IPS-18c (cell line): ENCODE results near the gene HAND2.

Source experiments
- H3K4me3 ChIP-seq: 2 replicates; pipeline ENCODE4 v1.7.0; 2013; ENCODE audit warnings: low read depth, mild to moderate bottlenecking, low read length, moderate library complexity; ENCODE audit not compliant: insufficient read depth
- H3K9me3 ChIP-seq: one replicate; pipeline ENCODE4 v1.6.1; 2013; ENCODE audit warnings: mild to moderate bottlenecking, low read length, moderate library complexity; ENCODE audit not compliant: control insufficient read depth, insufficient read depth

Gene HAND2

DNA sequence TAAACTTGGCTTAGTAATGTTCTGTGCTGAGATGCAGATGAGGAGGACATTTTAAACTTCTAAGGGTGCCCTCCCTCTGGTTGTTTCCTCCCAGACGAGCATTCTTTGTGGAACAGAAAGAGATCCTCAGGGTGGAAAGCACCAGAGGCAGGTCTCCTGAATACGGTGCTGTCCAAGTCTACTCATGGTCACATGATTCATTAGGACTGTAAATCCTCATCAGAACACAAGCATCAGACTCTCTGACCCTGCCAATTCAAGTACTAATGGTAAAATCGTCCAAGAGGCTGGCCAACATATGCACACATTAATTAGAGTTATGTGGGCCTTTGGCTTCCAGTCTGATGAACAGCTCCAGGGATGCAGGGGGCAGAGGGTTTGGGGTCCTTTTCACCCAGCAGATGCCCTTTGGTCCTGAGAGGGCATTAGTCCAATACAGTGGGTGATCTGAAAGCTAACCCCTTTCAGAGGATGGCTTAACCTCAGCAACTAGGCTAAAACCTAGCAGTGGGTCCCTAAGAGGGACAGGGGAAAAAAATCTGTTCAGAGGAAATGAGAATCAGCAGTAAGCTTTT is 18.2 kb downstream of the HAND2 start:
- H3K9me3 ChIP-seq = no peaks in the 10 kb centered on the region
- no peak overlapping the region for H3K4me3 ChIP-seq

DNA sequence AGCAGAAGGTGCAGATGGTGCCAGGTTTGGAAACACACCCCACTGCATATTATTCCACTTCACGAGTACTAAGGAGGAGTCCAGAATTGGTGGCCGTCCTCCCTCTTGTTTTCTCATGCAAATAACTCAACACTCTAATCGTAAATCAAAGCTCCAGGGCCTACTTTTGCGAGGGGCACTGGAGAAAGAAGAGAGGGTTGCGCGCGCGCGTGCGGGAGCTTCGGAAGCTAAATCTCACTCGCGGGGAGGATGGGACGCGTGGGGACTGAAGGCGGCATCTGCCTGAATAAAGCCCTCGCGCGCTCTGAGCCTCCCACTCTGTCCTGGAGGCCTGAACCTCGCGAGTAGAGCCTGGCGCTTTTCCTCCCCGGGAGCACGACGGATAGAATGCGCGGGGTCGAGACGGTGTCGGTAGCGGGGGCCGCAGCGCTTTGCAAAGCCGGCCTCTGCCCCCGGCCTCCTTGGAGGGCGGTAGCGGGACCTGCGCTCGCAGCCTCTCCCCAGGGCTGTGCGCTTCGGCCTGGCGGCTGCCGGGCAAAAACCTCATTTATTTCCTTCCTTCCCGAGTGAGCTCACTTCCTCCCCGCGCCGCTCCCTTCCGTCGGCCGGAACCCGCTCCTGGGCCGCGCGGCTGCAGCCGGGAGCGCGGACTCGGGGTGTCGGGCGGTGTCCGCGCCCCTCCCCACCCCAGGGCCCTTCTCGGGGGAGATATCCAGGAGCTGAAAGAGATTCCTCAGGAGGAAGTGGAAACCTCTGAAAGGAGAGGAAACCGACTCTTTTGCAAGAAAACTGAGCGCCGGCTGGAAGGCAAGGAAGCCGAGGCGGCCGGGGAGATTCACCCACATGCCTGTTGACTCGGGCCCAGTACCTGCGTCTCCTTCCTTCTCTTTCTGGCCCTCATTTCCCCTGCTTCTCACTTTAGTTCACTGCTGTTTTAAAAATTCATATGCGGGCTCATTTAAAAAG is 20.7 kb downstream of the HAND2 start:
- Histone ChIP-seq H3K4me3 (peak overlapping the region; percentile 38), H3K9me3 (peaks cover 4% of the 10 kb centered on the region)

DNA sequence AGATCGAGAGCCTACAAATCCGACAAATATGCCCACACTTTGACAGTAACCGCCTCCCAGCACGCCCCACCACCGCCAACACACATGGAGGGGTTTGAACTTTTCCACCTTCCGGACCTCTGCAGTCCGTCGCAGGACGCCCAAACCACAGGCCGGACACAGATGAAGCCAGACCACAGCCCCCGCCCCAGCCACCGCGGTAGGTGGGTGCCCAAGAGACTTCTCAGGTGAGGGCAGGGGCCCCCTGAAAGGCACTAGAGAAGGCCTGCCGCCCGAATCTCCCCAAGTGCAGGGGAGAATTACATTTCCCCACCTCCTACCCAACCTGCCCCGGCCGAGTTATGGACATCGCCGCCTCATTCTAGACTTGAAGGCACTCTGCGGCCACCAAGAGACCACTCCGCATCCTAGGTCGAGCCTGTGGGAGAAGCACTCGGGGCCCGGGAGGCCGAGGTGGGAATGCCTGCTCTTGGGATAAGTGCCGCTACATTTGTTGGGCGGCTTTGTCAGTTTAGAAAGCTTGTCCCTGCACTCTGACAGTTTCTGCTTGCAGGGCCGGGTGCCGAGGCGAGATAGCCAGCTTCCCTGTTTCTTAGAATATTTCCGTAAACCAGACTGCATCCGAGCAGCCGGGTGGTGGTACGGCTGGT is 21.5 kb downstream of the HAND2 start:
- H3K9me3 ChIP-seq = peaks cover 4% of the 10 kb centered on the region
- no peak overlapping the region for H3K4me3 ChIP-seq

DNA sequence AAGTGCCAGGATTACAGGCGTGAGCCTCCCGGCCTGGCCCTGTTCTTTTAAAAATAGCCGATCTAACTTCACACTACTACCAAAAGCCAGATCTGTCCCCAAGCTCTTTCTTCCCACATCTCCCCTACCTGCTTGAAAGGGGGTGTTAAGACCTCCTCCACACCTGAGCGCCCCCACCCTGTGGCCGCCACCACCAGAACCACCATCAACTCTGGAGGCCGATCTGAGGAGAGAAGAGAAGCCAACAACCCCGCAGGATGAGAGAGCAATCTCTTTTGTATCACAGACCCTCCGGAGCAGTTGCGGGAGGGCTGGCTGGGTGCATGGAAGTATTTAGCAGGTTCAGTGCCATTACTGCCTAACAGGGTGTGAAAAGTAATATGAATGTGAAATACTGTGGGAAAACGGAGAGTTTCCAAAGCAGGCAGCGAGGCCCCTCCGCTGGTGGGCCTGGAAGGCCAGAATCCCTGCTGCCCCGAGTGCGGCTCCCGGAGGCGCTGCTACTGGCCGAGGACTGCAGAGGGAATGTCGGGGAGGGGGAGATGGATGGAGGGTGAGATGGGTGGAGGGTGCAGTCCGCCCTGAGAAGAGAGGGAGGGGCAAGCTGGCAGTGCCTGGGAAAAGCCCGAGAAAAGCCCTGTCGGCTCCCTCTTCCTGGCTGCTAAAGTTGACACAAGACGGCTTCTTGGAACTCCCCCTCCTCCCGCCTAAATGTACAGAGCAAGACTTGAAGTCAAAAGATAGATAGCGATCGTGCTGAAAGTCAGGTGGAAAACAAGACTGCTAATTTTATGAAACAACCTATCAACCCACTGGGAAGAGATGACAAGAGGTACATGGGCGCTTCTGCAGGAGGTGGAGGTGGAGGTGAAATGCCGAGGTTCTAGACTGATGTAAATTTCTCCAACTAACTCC is 22.3 kb downstream of the HAND2 start:
- no peak overlapping the region for H3K4me3 ChIP-seq
- peaks cover 4% of the 10 kb centered on the region for H3K9me3 ChIP-seq

DNA sequence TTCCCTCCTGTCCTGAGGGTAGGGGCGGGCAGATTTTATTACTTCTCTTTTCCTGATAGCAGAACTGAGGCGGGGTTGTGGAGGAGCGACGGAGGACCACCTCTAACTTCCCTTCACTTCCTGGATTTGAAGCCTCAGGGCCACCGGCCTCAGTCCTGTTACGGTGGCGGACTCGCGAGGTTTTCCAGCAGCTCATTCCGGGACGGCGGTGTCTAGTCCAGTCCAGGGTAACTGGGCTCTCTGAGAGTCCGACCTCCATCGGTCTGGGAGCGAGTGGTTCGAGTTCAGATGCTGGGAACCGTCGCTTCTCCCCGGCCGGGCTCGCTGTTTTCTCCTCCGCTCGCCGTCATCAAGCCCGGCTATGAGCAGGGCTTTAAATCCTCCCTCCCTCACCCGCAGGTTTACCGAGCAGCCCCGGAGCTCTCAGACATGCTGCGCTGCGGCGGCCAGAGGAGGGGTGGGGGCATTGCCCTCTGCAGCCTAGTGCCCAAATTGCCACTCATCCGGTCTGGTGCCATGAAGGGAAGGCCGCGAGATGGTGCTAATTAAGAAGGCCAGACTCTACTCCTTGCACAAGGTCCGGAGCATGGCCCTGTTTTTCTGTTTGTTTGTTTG is 23.3 kb downstream of the HAND2 start:
- Histone ChIP-seq H3K9me3 (peaks cover 4% of the 10 kb centered on the region), H3K4me3 (peak overlapping the region; percentile 37)

DNA sequence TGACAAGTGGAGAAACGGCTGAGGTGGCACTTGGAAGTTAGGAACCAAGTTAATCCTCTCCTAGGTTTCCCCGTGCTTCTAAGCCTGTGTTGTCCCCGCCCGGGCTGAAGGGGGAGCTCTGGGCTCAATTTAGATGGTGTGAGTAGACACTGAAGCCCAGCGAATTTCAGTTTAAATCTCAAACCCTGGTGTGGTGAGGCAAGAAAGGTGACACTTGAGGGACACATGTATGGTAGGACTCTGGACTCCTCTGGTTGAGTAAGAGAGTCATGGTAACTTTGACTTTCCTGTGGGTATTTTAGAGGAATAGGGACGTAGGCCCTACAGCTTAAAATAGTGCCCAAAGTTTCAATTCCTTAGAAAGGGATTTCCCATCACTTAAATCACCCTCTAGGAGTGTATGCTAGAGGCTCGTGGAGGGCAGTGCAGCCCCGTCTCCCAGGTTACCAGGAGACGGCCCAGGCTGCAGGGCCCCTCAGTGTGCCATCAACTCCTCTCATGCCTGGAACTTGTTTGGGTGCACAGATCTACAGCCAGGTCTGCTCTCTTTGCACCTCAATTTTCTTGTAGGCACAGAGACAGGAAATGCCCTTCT is 24.0 kb downstream of the HAND2 start:
- H3K4me3 ChIP-seq = peak overlapping the region; percentile 37
- H3K9me3 ChIP-seq = peaks cover 4% of the 10 kb centered on the region

DNA sequence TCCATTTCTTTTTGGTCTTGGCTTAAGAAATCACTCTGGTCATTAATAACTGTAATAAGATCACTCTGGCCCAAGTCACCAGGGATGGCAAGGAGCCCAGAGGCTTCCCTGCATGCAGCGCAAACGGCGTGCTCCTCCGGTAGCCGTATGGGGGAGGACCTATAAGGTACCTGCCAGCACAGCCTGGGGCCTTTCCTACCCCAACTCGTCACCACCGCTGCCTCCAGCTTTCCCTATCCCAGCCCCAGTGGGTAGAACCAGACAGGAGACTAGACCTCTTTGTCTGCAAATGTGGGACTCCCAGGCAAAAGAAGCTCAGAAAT is 25.9 kb downstream of the HAND2 start:
- no peak overlapping the region for H3K4me3 ChIP-seq
- H3K9me3 ChIP-seq = peaks cover 8% of the 10 kb centered on the region

DNA sequence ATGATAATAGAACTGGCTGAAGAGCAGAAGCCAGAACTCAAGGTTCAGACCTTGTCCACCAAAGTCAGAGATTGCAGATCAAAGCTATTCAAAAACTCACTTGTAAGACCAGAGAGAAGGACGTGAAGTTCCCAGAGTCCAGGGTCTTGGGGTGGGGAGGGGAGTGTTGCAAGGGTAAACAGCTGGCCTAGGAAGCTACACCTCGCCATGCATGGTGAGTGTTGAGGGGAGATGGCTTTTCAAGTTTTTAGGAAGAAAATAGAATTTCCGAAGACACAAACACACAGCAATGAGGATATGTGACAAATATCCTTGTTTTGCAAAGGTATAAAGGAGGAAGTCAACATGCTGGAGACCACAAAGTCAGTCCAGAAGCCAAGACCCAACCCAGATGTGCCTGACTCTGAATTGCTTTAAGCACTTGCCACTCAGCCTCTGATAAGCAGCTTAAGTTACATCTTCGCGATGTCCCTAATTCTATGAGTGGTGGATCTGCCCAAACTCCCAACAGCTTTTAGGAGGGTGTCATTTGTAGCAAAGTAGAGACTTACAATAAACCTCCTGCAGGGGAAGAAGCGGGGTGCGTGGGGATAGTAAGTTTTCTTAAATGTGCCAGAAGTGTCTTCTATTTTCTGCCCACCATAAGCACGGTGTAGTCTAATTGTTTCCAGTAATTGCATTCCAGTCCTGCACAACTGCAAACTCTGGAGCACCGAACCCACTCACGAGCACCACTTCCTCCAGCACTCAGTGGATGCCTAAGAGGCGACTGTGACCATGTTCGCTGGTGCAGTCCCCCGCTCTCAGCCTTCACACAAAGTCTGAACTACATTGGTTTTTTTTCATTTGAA is 26.5 kb downstream of the HAND2 start:
- peaks cover 8% of the 10 kb centered on the region for H3K9me3 ChIP-seq
- no peak overlapping the region for H3K4me3 ChIP-seq

DNA sequence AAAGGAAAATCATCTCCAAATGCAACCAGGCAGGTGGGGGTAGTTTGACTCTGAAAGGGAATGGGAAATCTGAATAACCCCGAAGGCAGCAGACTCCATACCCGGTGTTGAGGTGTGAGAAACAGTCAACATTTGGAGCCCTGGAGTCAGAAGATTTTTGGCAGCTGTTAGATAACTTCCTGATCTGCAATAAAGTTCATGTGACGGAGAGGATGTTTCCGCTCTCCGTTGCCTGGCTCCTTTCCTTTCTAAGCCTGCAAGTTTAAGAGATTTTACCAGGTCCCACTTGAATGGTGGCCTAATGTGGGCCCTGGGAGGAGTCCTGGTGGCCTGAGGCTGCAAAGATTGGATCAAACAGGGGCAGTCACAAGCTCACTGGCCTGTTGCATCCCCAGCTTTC is 27.7 kb downstream of the HAND2 start:
- Histone ChIP-seq H3K9me3 (peaks cover 8% of the 10 kb centered on the region), H3K4me3 (no peak overlapping the region)

DNA sequence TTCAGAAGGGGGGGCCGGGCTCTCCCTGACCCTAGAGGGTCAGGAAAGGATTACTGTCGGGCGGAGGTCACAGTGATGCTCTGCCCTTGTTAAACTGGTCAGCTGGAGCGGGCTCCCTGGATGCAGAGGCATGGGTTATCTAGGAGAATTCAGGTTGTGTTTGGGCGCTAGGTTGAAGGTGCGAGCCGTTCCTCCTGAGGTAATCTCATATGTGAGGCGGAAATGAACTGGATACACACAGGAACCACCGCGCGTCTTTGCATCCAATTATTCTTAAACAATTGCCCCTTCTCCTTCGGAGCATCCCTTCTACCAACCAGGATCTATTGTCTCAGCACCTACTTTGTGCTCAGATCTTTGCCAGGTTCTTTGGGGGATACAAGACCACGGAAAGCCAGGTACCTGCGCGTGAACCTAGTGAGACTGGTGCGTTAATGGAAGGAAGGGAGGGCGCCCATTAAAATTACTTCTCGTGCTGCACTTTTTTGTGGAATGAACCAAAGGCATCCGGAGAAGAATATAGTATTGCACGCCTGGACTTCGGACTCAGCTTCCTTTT is 28.4 kb downstream of the HAND2 start:
- peak overlapping the region; percentile 52 for H3K4me3 ChIP-seq

DNA sequence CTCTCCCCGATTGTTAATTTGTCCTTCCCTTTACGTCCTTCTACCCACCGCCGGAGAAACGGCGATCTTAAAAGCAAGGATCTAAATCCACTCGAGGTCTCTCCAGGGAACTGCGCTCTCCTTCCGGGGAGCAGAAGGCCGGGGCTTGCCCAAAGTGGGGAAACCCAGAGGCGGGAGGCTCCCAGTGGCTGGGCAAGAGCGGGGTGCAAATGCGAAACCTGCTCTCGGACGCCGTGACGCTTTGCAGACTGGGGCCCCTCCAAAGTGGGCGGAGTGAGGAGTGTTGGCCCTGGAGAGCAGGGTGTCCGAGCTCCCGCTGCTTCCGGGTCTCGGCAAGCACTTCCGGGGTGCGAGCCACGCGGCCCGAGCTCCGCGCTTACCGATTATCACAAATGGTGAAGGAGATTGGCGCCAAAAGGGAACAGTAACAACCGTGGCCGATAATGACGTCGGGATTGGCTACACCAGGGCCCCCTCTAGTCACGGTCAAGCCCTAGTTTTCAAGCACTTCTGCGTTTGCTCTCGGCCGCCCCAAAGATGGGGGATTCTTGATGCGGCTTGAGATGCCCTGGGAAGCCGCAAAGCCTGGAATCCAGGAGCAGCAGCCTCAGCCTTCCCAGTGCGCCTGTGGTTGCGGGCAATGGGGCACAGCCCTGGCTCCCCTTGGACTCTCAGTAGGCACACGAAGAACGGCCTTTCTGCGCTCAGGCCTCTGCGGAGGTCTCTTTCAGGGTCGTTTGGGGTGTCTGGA is 29.0 kb downstream of the HAND2 start:
- H3K4me3 ChIP-seq = peak overlapping the region; percentile 52
- peaks cover 3% of the 10 kb centered on the region for H3K9me3 ChIP-seq

More for the DNA sequence above, 28.4 kb downstream of the HAND2 start:
- peaks cover 6% of the 10 kb centered on the region for H3K9me3 ChIP-seq

DNA sequence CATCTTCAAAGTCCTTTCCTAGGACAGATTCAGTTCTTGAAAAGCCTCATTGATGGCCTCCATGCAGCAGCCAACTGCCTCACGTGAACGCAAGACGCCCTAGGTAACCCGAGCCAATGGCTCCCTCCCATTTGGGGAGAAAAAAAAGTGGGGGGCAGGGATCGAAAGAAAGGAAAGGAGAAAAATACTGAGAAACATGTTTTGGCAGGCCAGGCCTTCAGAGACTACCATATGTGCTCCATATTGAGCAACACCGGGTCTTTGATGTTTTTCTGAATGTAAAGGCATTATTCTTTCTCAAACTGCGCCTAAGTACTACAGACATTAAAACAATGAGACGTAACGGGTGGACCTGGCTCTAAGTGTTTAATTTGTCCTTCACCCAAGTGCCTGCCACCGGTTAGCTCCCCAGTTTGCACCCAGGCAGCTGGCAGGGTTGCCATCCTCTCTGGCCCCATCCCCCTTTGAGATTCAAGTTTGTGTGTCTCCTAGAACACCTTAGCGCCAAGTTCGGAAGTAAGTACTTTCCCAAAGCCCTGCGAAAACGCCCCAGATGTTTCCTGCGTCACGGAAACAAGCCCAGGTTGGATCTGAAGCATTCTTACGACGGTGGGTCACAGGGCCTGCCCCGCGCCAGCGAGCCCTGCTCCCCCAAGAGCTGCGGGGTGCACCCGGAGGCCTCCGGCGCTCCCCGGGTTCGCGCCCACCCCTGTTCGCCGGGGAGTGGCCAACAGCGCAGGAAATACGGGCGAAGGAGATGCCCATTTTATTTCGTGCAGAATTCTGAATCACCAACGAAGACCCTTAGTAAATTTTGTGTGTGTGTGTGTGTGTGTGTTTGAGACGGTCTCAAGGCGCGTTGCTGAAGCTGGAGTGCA is 30.1 kb downstream of the HAND2 start:
- H3K4me3 ChIP-seq = peak overlapping the region; percentile 38

DNA sequence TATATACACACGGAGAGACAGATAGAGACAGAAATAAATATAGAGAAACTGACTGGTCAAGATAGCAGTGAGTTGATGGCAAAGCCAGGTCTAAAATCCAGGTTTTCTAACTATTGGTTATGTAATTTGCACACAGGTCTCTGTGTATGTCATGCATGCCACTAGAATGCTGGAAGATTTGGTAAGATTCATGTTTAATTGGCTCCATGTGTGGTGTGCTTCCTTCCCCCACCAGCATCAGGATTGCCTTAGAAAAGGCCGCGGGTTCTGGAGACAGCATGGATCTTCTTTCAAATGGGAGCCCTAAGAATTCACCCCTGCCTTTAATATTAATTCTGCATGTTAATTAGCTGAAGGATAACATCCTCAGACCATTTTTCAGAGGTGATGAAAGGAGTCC is 31.3 kb downstream of the HAND2 start:
- Histone ChIP-seq H3K4me3 (no peak overlapping the region), H3K9me3 (peaks cover 3% of the 10 kb centered on the region)

More for the DNA sequence above, 30.1 kb downstream of the HAND2 start:
- peaks cover 3% of the 10 kb centered on the region for H3K9me3 ChIP-seq

DNA sequence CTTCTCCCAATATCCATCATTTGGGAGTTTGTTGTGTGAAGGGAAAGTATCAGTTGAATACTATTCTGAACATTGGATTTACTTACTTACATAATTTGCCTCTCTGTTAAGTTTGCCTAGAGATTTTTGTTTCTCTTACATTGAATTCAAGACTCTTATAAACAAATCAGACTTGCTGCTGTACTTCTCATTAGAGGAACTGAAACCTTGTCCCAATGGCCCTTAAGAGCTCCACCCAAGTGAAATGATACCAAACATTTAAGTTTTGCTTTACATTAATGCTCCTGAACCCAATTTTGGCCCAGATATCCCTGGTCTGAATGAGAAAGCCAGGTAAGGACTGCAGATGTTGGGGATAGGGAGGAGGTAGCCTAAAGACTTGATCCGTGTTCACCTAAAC is 32.0 kb downstream of the HAND2 start:
- peaks cover 3% of the 10 kb centered on the region for H3K9me3 ChIP-seq
- H3K4me3 ChIP-seq = no peak overlapping the region
